ENCODE results near the gene LKAAEAR1. TPM values are rescaled to one million over a fixed set of nuclear protein-coding genes. Genes with fewer than 3 reads are reported as not detected.
A peak's percentile ranks its signal among the peaks of the same experiment; 100 is the strongest.
"Not testable (repeated sequence)": the region's sequence is repeated elsewhere in the genome, so short reads cannot be mapped to it uniquely, and the experiment has no call there.

The LKAAEAR1 gene
- total RNA-seq, 3 donors from 2014 or later (not counting 1 experiment from before 2014, with no cell fraction given): not detected

- no peak for ATAC-seq
- Histone ChIP-seq H3K9me3 (ENCODE audit: control insufficient read depth, insufficient read depth, low read length) (no peaks in the 10 kb centered on the region), H3K4me1 (ENCODE audit: control insufficient read depth, insufficient read depth, low read length) (peaks cover 10% of the 10 kb centered on the region), H3K4me3 (ENCODE audit: low read length) (no peak overlapping the region), H3K27ac (ENCODE audit: low read length) (no peak overlapping the region), H3K36me3 (ENCODE audit: control insufficient read depth, insufficient read depth, low read length) (no peaks in the 10 kb centered on the region), H3K27me3 (ENCODE audit: control insufficient read depth, insufficient read depth, low read length) (peaks cover 5% of the 10 kb centered on the region)
- peaks cover 8% of the 10 kb centered on the region in 2 donors for H3K4me1 Mint-ChIP-seq
- H3K27ac Mint-ChIP-seq: no peak overlapping the region
- peaks cover 9 to 14% of the 10 kb centered on the region in 2 donors for H3K27me3 Mint-ChIP-seq (ENCODE audit: low read depth in 2 of 2)
- no peaks in the 10 kb centered on the region for H3K9me3 Mint-ChIP-seq
- DNase-seq: no peak
- H3K4me3 Mint-ChIP-seq: no peak overlapping the region
- WGBS (ENCODE audit: insufficient coverage): 92% methylated on average over 12 of the region's 12 CpGs
- intact Hi-C loops (cut with micrococcal nuclease): loop anchor here (2.0 to 5.0 kb wide), 4 partner anchors 39 to 583 kb away; partner anchors contain the start of gene PRPF6
- no peak for TF ChIP-seq CTCF (IDR thresholded peaks at IDR 0.05)
- no peaks in the 10 kb centered on the region for H3K36me3 Mint-ChIP-seq
Measured at GRCh38 chr20:64121586-64121985, 37.4 kb upstream of the LKAAEAR1 start.

GRCh38 chr20:64119681-64120341, 35.6 kb upstream of the LKAAEAR1 start:
- H3K27me3 Mint-ChIP-seq (ENCODE audit: low read depth in 2 of 2): peaks cover 9 to 14% of the 10 kb centered on the region in 2 donors
- H3K4me1 ChIP-seq (ENCODE audit: control insufficient read depth, insufficient read depth, low read length): peaks cover 10% of the 10 kb centered on the region
- H3K36me3 ChIP-seq (ENCODE audit: control insufficient read depth, insufficient read depth, low read length): no peaks in the 10 kb centered on the region
- peak overlapping the region; percentile 77 for H3K4me3 Mint-ChIP-seq
- 68% methylated on average over 13 of the region's 14 CpGs for WGBS (ENCODE audit: insufficient coverage)
- no peaks in the 10 kb centered on the region for H3K36me3 Mint-ChIP-seq
- DNase-seq (peak in 1 of 2 donors; percentile 31), ATAC-seq (peak in 1 of 3 donors; percentile 23)
- no peak for TF ChIP-seq CTCF (IDR thresholded peaks at IDR 0.05)
- peaks cover 8% of the 10 kb centered on the region in 2 donors for H3K4me1 Mint-ChIP-seq
- intact Hi-C loops (cut with micrococcal nuclease): loop anchor here (1.0 to 5.0 kb wide), 5 partner anchors 37 to 581 kb away; partner anchors contain the start of gene PRPF6
- H3K9me3 ChIP-seq (ENCODE audit: control insufficient read depth, insufficient read depth, low read length): no peaks in the 10 kb centered on the region
- H3K27ac Mint-ChIP-seq: peak overlapping the region; percentile 78 to 91
- no peak overlapping the region for H3K4me3 ChIP-seq (ENCODE audit: low read length)
- no peaks in the 10 kb centered on the region for H3K9me3 Mint-ChIP-seq
- peaks cover 5% of the 10 kb centered on the region for H3K27me3 ChIP-seq (ENCODE audit: control insufficient read depth, insufficient read depth, low read length)
- no peak overlapping the region for H3K27ac ChIP-seq (ENCODE audit: low read length)

GRCh38 chr20:64119301-64119680, 35.1 kb upstream of the LKAAEAR1 start:
- H3K9me3 Mint-ChIP-seq: no peaks in the 10 kb centered on the region
- peaks cover 3% of the 10 kb centered on the region for H3K27me3 ChIP-seq (ENCODE audit: control insufficient read depth, insufficient read depth, low read length)
- TF ChIP-seq CTCF (IDR thresholded peaks at IDR 0.05): no peak
- no peak for ATAC-seq
- no peak overlapping the region for H3K4me3 ChIP-seq (ENCODE audit: low read length)
- no peaks in the 10 kb centered on the region for H3K36me3 ChIP-seq (ENCODE audit: control insufficient read depth, insufficient read depth, low read length)
- H3K36me3 Mint-ChIP-seq: no peaks in the 10 kb centered on the region
- H3K4me3 Mint-ChIP-seq: no peak overlapping the region
- intact Hi-C loops (cut with micrococcal nuclease): no loop called here
- peaks cover 10% of the 10 kb centered on the region for H3K4me1 ChIP-seq (ENCODE audit: control insufficient read depth, insufficient read depth, low read length)
- H3K27ac Mint-ChIP-seq: peak overlapping the region in 1 of 2 donors; percentile 91
- no peak for DNase-seq
- peaks cover 6 to 14% of the 10 kb centered on the region in 2 donors for H3K27me3 Mint-ChIP-seq (ENCODE audit: low read depth in 2 of 2)
- H3K9me3 ChIP-seq (ENCODE audit: control insufficient read depth, insufficient read depth, low read length): no peaks in the 10 kb centered on the region
- H3K27ac ChIP-seq (ENCODE audit: low read length): no peak overlapping the region
- 92% methylated on average over 8 of the region's 8 CpGs for WGBS (ENCODE audit: insufficient coverage)
- H3K4me1 Mint-ChIP-seq: peaks cover 8% of the 10 kb centered on the region in 2 donors

- H3K4me1 Mint-ChIP-seq; H3K36me3 ChIP-seq (ENCODE audit: control insufficient read depth, insufficient read depth, low read length); H3K27ac Mint-ChIP-seq; H3K36me3 Mint-ChIP-seq; H3K27me3 ChIP-seq (ENCODE audit: control insufficient read depth, insufficient read depth, low read length); H3K27ac ChIP-seq (ENCODE audit: low read length); ATAC-seq; H3K9me3 Mint-ChIP-seq; H3K4me3 ChIP-seq (ENCODE audit: low read length); H3K9me3 ChIP-seq (ENCODE audit: control insufficient read depth, insufficient read depth, low read length); H3K27me3 Mint-ChIP-seq (ENCODE audit: low read depth in 2 of 2); DNase-seq; intact Hi-C loops (cut with micrococcal nuclease); H3K4me3 Mint-ChIP-seq: not testable (repeated sequence)
- 73% methylated on average over 2 of the region's 6 CpGs for WGBS (ENCODE audit: insufficient coverage)
- peaks cover 10% of the 10 kb centered on the region for H3K4me1 ChIP-seq (ENCODE audit: control insufficient read depth, insufficient read depth, low read length)
Measured at GRCh38 chr20:64117432-64117777, 33.2 kb upstream of the LKAAEAR1 start.

Measured in natural killer cell (primary cell).